GM21619 (cell line): ENCODE results near the gene DTD1.

ENCODE experiments used
- ATAC-seq: cut with Tn5 transposase; IDR thresholded peaks from one replicate; pipeline ENCODE4 v1.9.1; 2021; ENCODE audit not compliant: unreplicated experiment

Gene DTD1

GRCh38 chr20:18614244-18614643 lies 26.4 kb downstream of the DTD1 start:
- ATAC-seq = no peak

GRCh38 chr20:18615020-18615650 lies 27.3 kb downstream of the DTD1 start:
- ATAC-seq = no peak

GRCh38 chr20:18621004-18621403 lies 33.1 kb downstream of the DTD1 start:
- no peak for ATAC-seq

- ATAC-seq = no peak
These were observed 35.5 kb downstream of the DTD1 start for GRCh38 chr20:18623156-18623910.

GRCh38 chr20:18624948-18625347 lies 37.1 kb downstream of the DTD1 start:
- ATAC-seq = no peak

GRCh38 chr20:18625907-18626655 lies 38.2 kb downstream of the DTD1 start:
- no peak for ATAC-seq

- no peak for ATAC-seq
These were observed 40.6 kb downstream of the DTD1 start for GRCh38 chr20:18628330-18628920.

GRCh38 chr20:18632196-18632789 lies 44.4 kb downstream of the DTD1 start:
- peak; percentile 88 for ATAC-seq

- no peak for ATAC-seq
These were observed 45.6 kb downstream of the DTD1 start for GRCh38 chr20:18633411-18633810.

- no peak for ATAC-seq
These were observed 46.6 kb downstream of the DTD1 start for GRCh38 chr20:18634501-18634900.

GRCh38 chr20:18635380-18635779 lies 47.5 kb downstream of the DTD1 start:
- ATAC-seq = no peak

GRCh38 chr20:18637224-18637623 lies 49.4 kb downstream of the DTD1 start:
- ATAC-seq = no peak

GRCh38 chr20:18638768-18639167 lies 50.9 kb downstream of the DTD1 start:
- no peak for ATAC-seq

- ATAC-seq = no peak
These were observed 51.7 kb downstream of the DTD1 start for GRCh38 chr20:18639501-18639979.

- ATAC-seq = no peak
These were observed 57.4 kb downstream of the DTD1 start for GRCh38 chr20:18645196-18645745.

GRCh38 chr20:18645851-18646250 lies 58.0 kb downstream of the DTD1 start:
- no peak for ATAC-seq

GRCh38 chr20:18647777-18648176 lies 59.9 kb downstream of the DTD1 start:
- no peak for ATAC-seq

GRCh38 chr20:18650224-18650623 lies 62.4 kb downstream of the DTD1 start:
- no peak for ATAC-seq

GRCh38 chr20:18653736-18654447 lies 66.0 kb downstream of the DTD1 start:
- no peak for ATAC-seq

- no peak for ATAC-seq
These were observed 66.6 kb downstream of the DTD1 start for GRCh38 chr20:18654448-18654773.
